GM18868 (cell line): ENCODE results near the gene FNBP1.

Experiments used
- ATAC-seq: cut with Tn5 transposase; IDR thresholded peaks from one replicate; pipeline ENCODE4 v1.9.1; 2021; ENCODE audit warnings: mild to moderate bottlenecking, moderate library complexity; ENCODE audit not compliant: unreplicated experiment

Gene FNBP1

GRCh38 chr9:129863059-129863690 is 179.8 kb downstream of the FNBP1 start:
- no peak for ATAC-seq

- no peak for ATAC-seq
These were observed 181.6 kb downstream of the FNBP1 start for GRCh38 chr9:129861447-129861827.

DNA sequence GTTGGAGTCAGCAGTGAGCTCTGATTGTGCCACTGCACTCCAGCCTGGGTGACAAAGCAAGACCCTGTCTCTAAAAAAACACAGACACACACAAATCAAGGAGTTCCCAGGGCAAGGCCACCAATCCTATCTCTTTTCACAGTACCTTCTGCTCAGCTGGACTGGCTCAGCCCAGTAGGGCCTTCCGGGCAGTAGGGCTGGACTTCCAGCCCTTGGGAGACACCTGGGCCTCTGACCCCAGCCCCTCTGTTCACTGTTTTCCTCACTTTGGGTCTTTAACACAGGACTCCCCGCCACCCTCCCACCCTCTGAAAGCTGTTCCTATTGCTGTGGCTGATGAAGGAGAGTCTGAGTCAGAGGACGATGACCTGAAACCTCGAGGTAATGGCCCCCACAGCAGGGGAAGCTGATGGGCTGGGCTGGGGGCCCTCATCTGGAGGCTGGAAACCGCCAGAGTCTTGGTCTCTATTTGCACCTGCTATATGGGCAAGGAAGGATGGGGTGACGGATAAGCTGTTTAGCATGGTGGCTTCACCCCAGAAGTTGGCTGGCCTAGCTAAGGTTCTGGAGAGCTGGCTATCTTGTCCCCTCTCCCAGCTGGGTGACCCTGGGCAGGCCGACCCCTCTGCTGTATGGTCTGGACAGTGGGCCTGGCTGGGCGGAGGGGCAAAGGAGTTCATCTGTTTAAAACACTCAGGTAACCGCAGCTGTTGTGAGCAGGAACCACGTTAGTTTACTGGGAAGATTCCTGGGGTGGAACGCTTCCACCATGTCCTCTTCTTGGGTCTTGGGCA is 182.1 kb downstream of the FNBP1 start:
- ATAC-seq, result no peak

- no peak for ATAC-seq
These were observed 184.6 kb downstream of the FNBP1 start for GRCh38 chr9:129858167-129858962.

- ATAC-seq, result no peak
These were observed 185.8 kb downstream of the FNBP1 start for GRCh38 chr9:129857207-129857606.

DNA sequence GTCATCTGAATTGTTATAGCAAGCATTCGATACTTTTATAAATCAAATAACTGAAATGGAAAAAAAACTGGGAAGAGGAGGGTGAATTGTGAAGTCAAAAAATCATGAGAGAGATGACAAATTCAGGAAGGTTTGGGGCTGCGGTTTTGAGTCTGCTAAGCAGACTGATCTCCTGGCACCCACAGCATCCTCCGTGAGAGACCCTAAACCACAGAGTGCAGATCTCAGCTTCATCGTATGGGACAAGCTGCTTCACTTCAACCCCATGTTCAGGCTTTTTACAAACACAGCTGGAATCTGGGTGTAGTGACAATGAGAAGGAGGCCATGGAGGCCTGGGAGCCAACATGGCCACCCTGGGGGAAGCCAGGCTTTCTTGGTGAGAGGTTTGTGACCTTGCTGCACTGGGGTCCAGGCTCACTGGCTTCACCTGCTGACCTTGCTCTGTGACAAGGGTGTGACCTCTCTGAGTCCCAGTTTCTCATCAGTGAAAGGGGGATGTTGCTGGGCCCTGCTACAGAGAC is 188.3 kb downstream of the FNBP1 start:
- ATAC-seq, result no peak

DNA sequence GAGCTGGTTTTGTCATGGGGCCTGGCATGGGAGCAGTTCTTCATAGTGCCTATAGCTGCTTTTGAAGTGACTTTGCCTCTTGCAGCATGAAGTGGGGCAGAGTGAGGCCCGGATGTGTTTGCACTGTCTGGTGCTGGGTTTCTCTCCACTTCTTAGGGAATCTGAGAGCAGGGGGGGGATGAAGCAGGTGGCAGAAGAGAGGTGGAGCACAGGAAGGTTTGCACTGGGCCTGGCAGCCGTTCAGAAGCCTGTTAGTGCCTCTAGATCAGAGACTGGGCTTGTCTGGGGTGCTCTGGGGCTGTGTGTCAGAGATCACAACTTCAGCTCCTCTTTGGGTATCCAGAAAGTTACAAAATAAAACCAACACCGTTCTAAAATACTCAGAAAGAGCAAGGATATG is 189.4 kb downstream of the FNBP1 start:
- ATAC-seq, result no peak

GRCh38 chr9:129852579-129852978 is 190.4 kb downstream of the FNBP1 start:
- no peak for ATAC-seq

GRCh38 chr9:129851821-129852220 is 191.2 kb downstream of the FNBP1 start:
- no peak for ATAC-seq

DNA sequence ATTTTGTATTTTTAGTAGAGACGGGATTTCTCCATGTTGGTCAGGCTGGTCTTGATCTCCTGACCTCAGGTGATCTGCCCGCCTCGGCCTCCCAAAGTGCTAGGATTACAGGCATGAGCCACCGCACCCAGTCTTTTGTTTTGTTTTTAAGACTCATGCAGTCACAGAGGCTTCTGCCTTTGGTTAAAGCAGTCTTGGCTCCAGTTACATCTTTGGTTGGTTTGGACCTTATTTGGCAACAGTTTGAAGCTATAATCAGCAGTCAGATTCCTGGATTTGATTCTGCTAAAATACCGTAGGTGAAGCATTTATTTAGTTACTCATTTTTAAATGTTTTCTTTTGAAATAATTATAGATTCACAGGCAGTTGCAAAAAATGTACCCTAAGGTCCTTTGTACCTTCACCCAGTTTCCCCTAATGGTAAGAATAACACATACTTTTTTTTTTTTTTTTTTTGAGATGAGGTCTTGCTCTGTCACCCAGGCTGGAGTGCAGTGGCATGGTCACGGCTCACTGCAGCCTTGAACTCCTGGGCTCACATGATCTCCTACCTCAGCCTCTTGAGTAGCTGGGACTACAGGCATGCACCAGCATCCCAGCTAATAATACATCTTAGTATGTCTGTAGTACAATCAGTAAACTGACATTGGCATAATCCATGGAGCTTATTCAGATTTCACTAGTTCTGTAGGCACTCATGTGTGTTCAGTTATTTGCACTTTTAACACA is 192.0 kb downstream of the FNBP1 start:
- ATAC-seq, result no peak

DNA sequence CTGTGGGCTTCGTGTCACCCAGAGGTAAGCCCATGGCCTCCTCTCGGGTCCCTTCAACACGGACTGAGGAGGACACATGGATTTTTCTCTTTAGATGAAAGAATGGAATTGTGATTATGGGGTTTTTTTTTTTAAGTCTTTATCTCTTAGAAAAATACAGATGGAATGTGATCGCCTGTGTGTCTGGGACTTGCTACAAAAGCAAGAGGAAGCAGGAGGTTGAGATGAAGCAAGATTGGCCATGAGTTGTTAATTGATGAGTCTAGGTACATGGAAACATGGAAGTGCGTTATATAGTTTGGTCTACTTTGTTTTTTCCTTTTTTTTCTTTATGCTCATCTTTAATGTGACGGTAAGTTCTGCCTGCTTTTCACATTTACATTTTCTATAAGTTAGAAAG is 193.1 kb downstream of the FNBP1 start:
- ATAC-seq, result no peak

- ATAC-seq, result no peak
These were observed 194.1 kb downstream of the FNBP1 start for GRCh38 chr9:129848712-129849441.

GRCh38 chr9:129845373-129845772 is 197.6 kb downstream of the FNBP1 start:
- ATAC-seq, result no peak

DNA sequence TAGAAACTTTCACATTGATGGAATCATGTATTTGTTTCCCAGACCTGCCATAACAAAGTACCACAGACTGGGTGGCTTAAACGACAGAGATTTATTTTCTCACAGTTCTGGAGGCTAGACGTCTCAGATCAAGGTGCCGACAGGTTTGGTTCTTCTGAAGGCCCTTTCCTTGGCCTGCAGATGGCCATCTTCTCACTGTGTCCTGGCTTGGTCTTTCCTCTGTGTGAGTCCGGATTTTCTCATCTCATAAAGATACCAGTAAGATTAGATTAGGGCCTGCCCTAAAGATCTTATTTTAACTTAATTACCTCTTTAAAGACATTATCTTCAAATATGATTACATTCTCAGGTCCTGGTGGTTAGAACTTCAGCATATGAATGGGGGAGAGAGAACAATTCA is 201.9 kb downstream of the FNBP1 start:
- ATAC-seq, result no peak

DNA sequence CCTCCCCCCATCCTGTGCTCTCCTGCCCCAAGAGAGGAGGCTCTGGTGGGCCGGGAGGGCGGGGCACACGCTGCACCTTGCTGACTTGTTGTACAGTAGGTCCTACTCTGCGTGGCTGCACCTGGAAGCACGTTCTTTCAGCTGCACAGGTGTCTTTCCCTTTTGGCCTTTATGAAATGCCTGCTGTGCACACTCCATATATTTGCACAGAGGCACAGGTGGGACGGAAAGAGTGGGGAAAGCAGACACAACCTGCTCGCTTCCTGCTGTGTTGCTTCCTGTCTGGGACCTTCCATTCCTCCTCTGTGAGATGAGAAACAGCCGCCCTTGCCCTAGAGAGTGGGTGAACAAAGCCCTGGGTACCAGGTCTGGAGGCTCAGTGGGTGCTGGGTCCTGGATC is 203.0 kb downstream of the FNBP1 start:
- no peak for ATAC-seq

GRCh38 chr9:129839324-129840023 is 203.5 kb downstream of the FNBP1 start:
- ATAC-seq, result no peak

- no peak for ATAC-seq
These were observed 204.2 kb downstream of the FNBP1 start for GRCh38 chr9:129838707-129839259.
